SK-N-SH treated with all-trans-retinoic acid at 6 μM for 48 hours (cell line): ENCODE results near the gene LATS1.
"Not testable (repeated sequence)": the region's sequence is repeated elsewhere in the genome, so short reads cannot be mapped to it uniquely, and the experiment has no call there.

Source experiments
- ATAC-seq: fragments of 200-7000 bp; cut with Tn5 transposase; 3 replicates; pipeline ENCODE4 v1.9.1; 2020; ENCODE audit warnings: mild to moderate bottlenecking, moderate library complexity
- ARNTL ChIP-seq: fragments of 450-650 bp; formaldehyde crosslinking; IDR thresholded peaks from 2 replicates; pipeline ENCODE4 v1.5.0; 2020; ENCODE audit warnings: low read depth, mild to moderate bottlenecking, moderate library complexity, borderline replicate concordance
- BACH2 ChIP-seq: fragments of 250-450 bp; sonication (Bioruptor Pico); IDR thresholded peaks from 2 replicates; pipeline ENCODE4 v1.9.0; 2021; ENCODE audit warnings: mild to moderate bottlenecking, borderline replicate concordance
- CREB5 ChIP-seq: fragments of 250-450 bp; sonication (Bioruptor Pico); IDR thresholded peaks from 2 replicates; pipeline ENCODE4 v1.5.1; 2020; ENCODE audit warnings: low read depth, mild to moderate bottlenecking, moderate library complexity
- CSDC2 ChIP-seq: fragments of 250-450 bp; sonication (Bioruptor Pico); IDR thresholded peaks from 2 replicates; pipeline ENCODE4 v1.5.0; 2020; ENCODE audit warnings: mild to moderate bottlenecking, moderate library complexity
- CSRNP3 ChIP-seq: fragments of 250-450 bp; sonication (Bioruptor Pico); IDR thresholded peaks from 2 replicates; pipeline ENCODE4 v1.5.1; 2021; ENCODE audit warnings: mild to moderate bottlenecking, moderate library complexity
- ESRRG ChIP-seq: fragments of 250-450 bp; sonication (Bioruptor Pico); IDR thresholded peaks from 2 replicates; pipeline ENCODE4 v1.6.1; 2021; ENCODE audit warnings: mild to moderate bottlenecking
- GLIS3 ChIP-seq: fragments of 250-450 bp; sonication (Bioruptor Pico); IDR thresholded peaks from 2 replicates; pipeline ENCODE4 v1.5.0; 2020; ENCODE audit warnings: mild to moderate bottlenecking, moderate library complexity
- ISL1 ChIP-seq: fragments of 250-450 bp; sonication (Bioruptor Pico); IDR thresholded peaks from 2 replicates; pipeline ENCODE4 v2.1.2; 2022; ENCODE audit warnings: mild to moderate bottlenecking, moderate library complexity
- OSR1 ChIP-seq: fragments of 250-450 bp; sonication (Bioruptor Pico); IDR thresholded peaks from 2 replicates; pipeline ENCODE4 v1.8.0; 2022; ENCODE audit warnings: moderate library complexity, mild to moderate bottlenecking, inconsistent platforms
- POU6F1 ChIP-seq: fragments of 250-450 bp; sonication (Bioruptor Pico); IDR thresholded peaks from 2 replicates; pipeline ENCODE4 v1.8.0; 2021; ENCODE audit warnings: low read depth, mild to moderate bottlenecking, moderate library complexity, borderline replicate concordance
- PPARA ChIP-seq: fragments of 250-450 bp; sonication (Bioruptor Pico); IDR thresholded peaks from 2 replicates; pipeline ENCODE4 v1.5.0; 2020; ENCODE audit warnings: mild to moderate bottlenecking, borderline replicate concordance
- RARB ChIP-seq: fragments of 250-450 bp; sonication (Bioruptor Pico); IDR thresholded peaks from 2 replicates; pipeline ENCODE4 v1.8.0; 2021; ENCODE audit warnings: mild to moderate bottlenecking, moderate library complexity
- SNAI2 ChIP-seq: fragments of 250-450 bp; sonication (Bioruptor Pico); IDR thresholded peaks from 2 replicates; pipeline ENCODE4 v1.5.0; 2020; ENCODE audit warnings: mild to moderate bottlenecking, moderate library complexity
- TCF4 ChIP-seq: fragments of 250-450 bp; sonication (Bioruptor Pico); IDR thresholded peaks from 2 replicates; pipeline ENCODE4 v1.8.0; 2021; ENCODE audit warnings: mild to moderate bottlenecking, moderate library complexity, borderline replicate concordance
- TOX ChIP-seq: fragments of 250-450 bp; sonication (Bioruptor Pico); IDR thresholded peaks from 2 replicates; pipeline ENCODE4 v1.8.0; 2021; ENCODE audit warnings: mild to moderate bottlenecking, moderate library complexity, borderline replicate concordance
- TSHZ2 ChIP-seq: fragments of 250-450 bp; sonication (Bioruptor Pico); IDR thresholded peaks from 2 replicates; pipeline ENCODE4 v1.5.0; 2020; ENCODE audit warnings: mild to moderate bottlenecking, moderate library complexity
- ZC3H10 ChIP-seq: fragments of 250-450 bp; sonication (Bioruptor Pico); IDR thresholded peaks from 2 replicates; pipeline ENCODE4 v1.5.1; 2021; ENCODE audit warnings: mild to moderate bottlenecking, moderate library complexity
- ZFP3 ChIP-seq: fragments of 250-450 bp; sonication (Bioruptor Pico); IDR thresholded peaks from 2 replicates; pipeline ENCODE4 v1.5.0; 2020; ENCODE audit warnings: mild to moderate bottlenecking, moderate library complexity
- ZFP30 ChIP-seq: fragments of 450-650 bp; formaldehyde crosslinking; IDR thresholded peaks from 2 replicates; pipeline ENCODE4 v1.5.0; 2022; ENCODE audit warnings: mild to moderate bottlenecking, moderate library complexity
- ZNF565 ChIP-seq: fragments of 450-650 bp; formaldehyde crosslinking; conservative IDR thresholded peaks from 2 replicates; pipeline ENCODE4 v1.5.0; 2020; ENCODE audit warnings: low read depth, mild to moderate bottlenecking, moderate library complexity
- ZNF70 ChIP-seq: fragments of 450-650 bp; formaldehyde crosslinking; IDR thresholded peaks from 2 replicates; pipeline ENCODE4 v1.5.0; 2020; ENCODE audit warnings: mild to moderate bottlenecking, moderate library complexity
- ZNF8 ChIP-seq: fragments of 450-650 bp; formaldehyde crosslinking; IDR thresholded peaks from 2 replicates; pipeline ENCODE4 v1.5.0; 2020; ENCODE audit warnings: mild to moderate bottlenecking, moderate library complexity

LATS1 gene

GRCh38 chr6:149681209-149681608, 36.7 kb downstream of the LATS1 start:
- no peak for ATAC-seq
- TF ChIP-seq ISL1 (CRISPR knock-in tag), result no peak
- TF ChIP-seq TCF4 (CRISPR knock-in tag), result no peak
- TF ChIP-seq POU6F1 (CRISPR knock-in tag), result no peak
- no peak for TF ChIP-seq CSRNP3 (CRISPR knock-in tag)
- TF ChIP-seq ARNTL (CRISPR knock-in tag), result no peak
- no peak for TF ChIP-seq ZFP30
- TF ChIP-seq ZFP3, result no peak
- no peak for TF ChIP-seq ZNF565 (CRISPR knock-in tag)
- no peak for TF ChIP-seq SNAI2 (CRISPR knock-in tag)
- TF ChIP-seq PPARA (CRISPR knock-in tag), result no peak
- TF ChIP-seq OSR1, result no peak
- TF ChIP-seq TOX, result no peak
- no peak for TF ChIP-seq ZNF70 (CRISPR knock-in tag)
- no peak for TF ChIP-seq CREB5 (CRISPR knock-in tag)
- no peak for TF ChIP-seq CSDC2 (CRISPR knock-in tag)
- TF ChIP-seq ESRRG, result no peak

- no peak for ATAC-seq
- TF ChIP-seq ZNF8 (CRISPR knock-in tag), result no peak
- TF ChIP-seq ZC3H10 (CRISPR knock-in tag), result no peak
- no peak for TF ChIP-seq CSRNP3 (CRISPR knock-in tag)
- TF ChIP-seq ARNTL (CRISPR knock-in tag), result no peak
- TF ChIP-seq ZFP3, result no peak
- TF ChIP-seq ZNF565 (CRISPR knock-in tag), result no peak
- TF ChIP-seq SNAI2 (CRISPR knock-in tag), result no peak
- no peak for TF ChIP-seq TOX
- no peak for TF ChIP-seq TSHZ2 (CRISPR knock-in tag)
- TF ChIP-seq PPARA (CRISPR knock-in tag), result no peak
- no peak for TF ChIP-seq ESRRG
- no peak for TF ChIP-seq POU6F1 (CRISPR knock-in tag)
- TF ChIP-seq GLIS3 (CRISPR knock-in tag), result no peak
- no peak for TF ChIP-seq ZFP30
- TF ChIP-seq ISL1 (CRISPR knock-in tag), result no peak
- no peak for TF ChIP-seq OSR1
- TF ChIP-seq RARB (CRISPR knock-in tag), result no peak
- TF ChIP-seq TCF4 (CRISPR knock-in tag), result no peak
- no peak for TF ChIP-seq BACH2 (CRISPR knock-in tag)
- no peak for TF ChIP-seq CSDC2 (CRISPR knock-in tag)
Measured at GRCh38 chr6:149680503-149680902, 37.4 kb downstream of the LATS1 start.

- ATAC-seq, result not testable (repeated sequence)
Measured at GRCh38 chr6:149672265-149672664, 45.6 kb downstream of the LATS1 start.
